Fibroblast of pulmonary artery (primary cell): ENCODE data around the gene STK17A.

ENCODE experiments used
- DNase-seq: peaks from one replicate; pipeline ENCODE4 v3.0.0-alpha.2; 2010; ENCODE audit warnings: low read depth
- H3K4me3 ChIP-seq: replicated peaks from 2 replicates; pipeline ENCODE4 v1.5.1; 2011; ENCODE audit warnings: low read depth, mild to moderate bottlenecking, control low read depth, low read length, moderate library complexity
- CTCF ChIP-seq: IDR thresholded peaks from 2 replicates; pipeline ENCODE4 v1.5.1; 2011; ENCODE audit warnings: mild to moderate bottlenecking, control low read depth, low read length, inconsistent platforms; ENCODE audit errors: missing control alignments

The STK17A gene

GRCh38 chr7:43554423-43554822, 28.5 kb upstream of the STK17A start:
- no peak for DNase-seq
- TF ChIP-seq CTCF = no peak
- no peak overlapping the region for H3K4me3 ChIP-seq

DNA sequence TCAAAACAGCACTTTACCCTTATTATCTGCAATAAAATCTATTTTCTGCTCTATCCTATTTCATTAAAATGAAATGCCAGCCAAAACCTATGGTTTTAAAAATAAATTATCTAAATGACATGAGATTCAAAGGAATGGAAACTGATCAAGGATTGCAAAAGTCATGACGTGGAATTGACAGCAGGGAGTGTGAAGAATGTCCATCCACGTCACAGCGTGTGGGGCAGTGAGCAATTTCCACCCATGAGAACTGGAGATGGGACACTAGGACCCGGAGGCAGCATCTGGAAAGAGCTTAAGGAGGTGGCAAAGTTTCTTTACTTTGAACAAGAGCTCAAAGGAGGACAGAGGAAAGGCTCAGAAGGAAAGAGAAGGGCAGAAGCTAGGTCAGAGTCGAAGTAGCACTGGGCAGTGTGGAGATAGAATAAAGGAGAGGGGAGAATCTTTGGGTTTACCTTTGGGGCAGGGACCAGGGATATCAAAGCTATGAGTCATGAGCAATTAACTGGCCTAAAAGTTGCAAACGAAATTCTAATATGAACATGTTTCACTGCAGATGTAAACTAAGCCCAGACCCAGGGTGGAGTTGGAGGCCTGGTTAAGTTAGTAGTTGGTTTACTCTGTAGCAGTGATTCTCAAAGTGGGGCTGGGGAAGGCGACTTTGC, 24.9 kb upstream of the STK17A start:
- no peak for DNase-seq
- no peak overlapping the region for H3K4me3 ChIP-seq
- TF ChIP-seq CTCF = no peak

DNA sequence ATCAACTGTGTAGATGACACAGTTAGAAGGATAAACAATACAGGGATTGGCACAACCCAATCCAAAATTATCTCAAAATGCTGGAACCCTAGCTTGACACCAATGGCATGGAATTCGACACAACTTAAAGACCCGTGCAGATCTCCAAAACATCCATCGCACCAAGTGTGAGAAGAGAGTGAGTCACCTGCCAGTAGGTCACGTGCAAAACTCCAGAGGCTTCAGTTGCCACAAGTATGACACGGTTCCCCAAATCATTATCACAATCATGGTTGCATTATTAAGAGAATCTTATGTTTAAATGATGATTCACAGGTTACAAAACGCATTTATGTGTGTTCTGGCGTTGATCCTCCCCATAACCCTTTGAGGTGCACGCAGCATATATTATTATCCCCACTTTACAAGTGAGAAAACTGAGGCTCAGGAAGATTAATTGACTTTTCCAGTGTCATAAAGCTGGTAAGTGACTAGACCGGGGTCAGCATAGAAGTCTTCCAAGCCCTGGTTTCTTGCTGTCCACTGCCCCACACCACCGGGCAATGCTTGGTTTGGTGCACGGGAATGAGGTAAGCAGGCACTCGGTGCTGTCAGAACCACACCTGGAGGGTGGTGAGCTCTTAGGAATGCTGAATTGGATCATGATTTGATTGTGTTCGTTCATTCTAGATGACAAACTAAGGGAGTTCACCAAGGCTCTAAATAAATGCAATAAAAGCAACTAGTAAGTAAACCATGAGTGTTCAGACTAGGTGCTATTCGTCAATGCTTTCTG, 23.6 kb upstream of the STK17A start:
- TF ChIP-seq CTCF = no peak
- no peak overlapping the region for H3K4me3 ChIP-seq
- no peak for DNase-seq

DNA sequence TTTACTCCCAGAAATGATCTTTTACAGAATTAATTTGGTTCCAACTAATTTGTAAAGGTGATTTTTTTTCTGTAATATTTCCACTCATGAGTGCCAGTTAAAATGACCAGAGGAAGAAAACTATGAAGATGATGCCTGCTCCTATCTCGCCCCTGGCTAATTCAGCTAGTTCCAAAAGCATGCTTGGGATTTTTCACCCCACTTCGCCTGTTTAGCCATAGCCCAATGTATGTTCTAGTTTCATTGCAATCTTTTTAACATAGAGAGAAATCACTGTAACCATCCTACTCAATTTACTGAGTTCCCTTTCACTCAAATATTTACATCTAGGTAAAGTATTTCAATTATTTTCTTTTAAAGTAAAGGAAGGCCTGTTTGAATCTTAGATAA, 23.0 kb upstream of the STK17A start:
- H3K4me3 ChIP-seq = no peak overlapping the region
- TF ChIP-seq CTCF = no peak
- no peak for DNase-seq

DNA sequence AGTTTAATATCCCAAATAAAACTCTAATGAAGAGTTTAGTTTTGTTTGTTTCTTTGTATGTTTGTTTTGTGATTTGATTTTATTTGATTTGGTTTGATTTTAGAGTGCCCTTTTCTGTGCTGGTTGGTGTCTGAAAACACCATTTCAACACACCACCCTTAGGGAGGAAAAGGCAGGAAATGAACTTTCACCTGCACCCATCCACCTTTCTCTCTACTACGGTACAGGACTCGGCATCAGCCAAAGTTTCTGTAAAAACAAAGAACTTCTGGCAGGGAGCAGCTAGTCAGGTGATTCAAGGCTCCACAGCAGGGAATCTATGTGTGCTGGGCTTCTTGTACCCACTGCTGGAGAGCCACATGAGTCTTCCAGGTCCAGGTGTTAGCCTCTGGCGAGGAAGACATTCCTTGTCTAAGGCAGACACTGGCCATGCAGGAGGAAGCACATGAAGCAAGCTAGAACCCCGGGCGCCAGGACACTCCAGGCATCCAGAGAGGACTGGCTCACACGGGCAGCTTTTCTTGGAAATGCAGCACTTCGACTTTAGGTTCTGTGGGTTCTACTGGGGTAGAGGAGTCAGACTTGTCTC, 22.1 kb upstream of the STK17A start:
- no peak for DNase-seq
- no peak for TF ChIP-seq CTCF
- H3K4me3 ChIP-seq = no peak overlapping the region

DNA sequence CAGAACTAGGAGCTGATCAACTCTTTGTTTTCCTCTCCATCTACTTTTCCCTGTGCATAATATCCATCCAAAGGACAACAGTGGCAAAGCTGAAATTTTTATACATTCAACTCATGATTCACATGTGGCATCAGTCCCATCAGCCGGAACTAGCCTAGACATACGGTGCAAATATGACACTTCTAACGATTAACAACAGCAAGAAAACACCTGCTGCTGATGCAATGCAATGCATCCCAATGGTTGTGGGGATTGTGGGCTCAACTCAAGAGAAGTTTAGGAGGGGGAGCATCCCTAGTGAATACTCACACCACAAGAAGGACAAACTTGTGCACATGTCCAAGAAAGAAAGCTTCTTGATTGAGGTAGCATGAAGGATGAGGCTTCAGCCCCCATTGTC, 20.5 kb upstream of the STK17A start:
- no peak overlapping the region for H3K4me3 ChIP-seq
- TF ChIP-seq CTCF = no peak
- DNase-seq = no peak
